WERI-Rb-1 (cell line): ENCODE data around the gene RNU11.
"Not testable (repeated sequence)": the region's sequence is repeated elsewhere in the genome, so short reads cannot be mapped to it uniquely, and the experiment has no call there.

Source experiments
- DNase-seq: peaks from one replicate; pipeline ENCODE4 v3.0.0-alpha.2; 2020
- H3K27ac ChIP-seq: fragments of 250-450 bp; sonication (Bioruptor Pico); 2 replicates; pipeline ENCODE4 v1.5.1; 2020; ENCODE audit warnings: mild to moderate bottlenecking, moderate library complexity
- H3K27me3 ChIP-seq: fragments of 250-450 bp; sonication (Bioruptor Pico); 2 replicates; pipeline ENCODE4 v1.5.1; 2021; ENCODE audit warnings: mild to moderate bottlenecking, low read depth, moderate library complexity; ENCODE audit not compliant: insufficient read depth, severe bottlenecking
- H3K36me3 ChIP-seq: fragments of 250-450 bp; sonication (Bioruptor Pico); 2 replicates; pipeline ENCODE4 v1.5.1; 2020; ENCODE audit warnings: mild to moderate bottlenecking, moderate library complexity
- H3K4me3 ChIP-seq: 2 replicates; pipeline ENCODE4 v1.5.1; 2011; ENCODE audit warnings: low read depth, mild to moderate bottlenecking, control low read depth, low read length
- H3K9me3 ChIP-seq: fragments of 250-450 bp; sonication (Bioruptor Pico); 2 replicates; pipeline ENCODE4 v1.5.1; 2021; ENCODE audit warnings: mild to moderate bottlenecking, moderate library complexity; ENCODE audit not compliant: severe bottlenecking
- TF ChIP-seq, protein P1 (sequence below): IDR thresholded peaks from 2 replicates; pipeline ENCODE4 v1.5.1; 2011; ENCODE audit warnings: low read depth, mild to moderate bottlenecking, control low read depth, inconsistent platforms, low read length

Gene RNU11

GRCh38 chr1:28642847-28643635, 5.4 kb upstream of the RNU11 start, which contains the start of gene TAF12:
TAF12 (minus strand) TSS chr1:28643067; CDS start chr1:28622081, 20,986 bp downstream.
- H3K27ac ChIP-seq, result peak within 1 kb of the TSS; percentile 93
- peak within 1 kb of the TSS; percentile 74 for H3K4me3 ChIP-seq
- DNase-seq, result peak; percentile 92
- TF ChIP-seq, protein P1, sequence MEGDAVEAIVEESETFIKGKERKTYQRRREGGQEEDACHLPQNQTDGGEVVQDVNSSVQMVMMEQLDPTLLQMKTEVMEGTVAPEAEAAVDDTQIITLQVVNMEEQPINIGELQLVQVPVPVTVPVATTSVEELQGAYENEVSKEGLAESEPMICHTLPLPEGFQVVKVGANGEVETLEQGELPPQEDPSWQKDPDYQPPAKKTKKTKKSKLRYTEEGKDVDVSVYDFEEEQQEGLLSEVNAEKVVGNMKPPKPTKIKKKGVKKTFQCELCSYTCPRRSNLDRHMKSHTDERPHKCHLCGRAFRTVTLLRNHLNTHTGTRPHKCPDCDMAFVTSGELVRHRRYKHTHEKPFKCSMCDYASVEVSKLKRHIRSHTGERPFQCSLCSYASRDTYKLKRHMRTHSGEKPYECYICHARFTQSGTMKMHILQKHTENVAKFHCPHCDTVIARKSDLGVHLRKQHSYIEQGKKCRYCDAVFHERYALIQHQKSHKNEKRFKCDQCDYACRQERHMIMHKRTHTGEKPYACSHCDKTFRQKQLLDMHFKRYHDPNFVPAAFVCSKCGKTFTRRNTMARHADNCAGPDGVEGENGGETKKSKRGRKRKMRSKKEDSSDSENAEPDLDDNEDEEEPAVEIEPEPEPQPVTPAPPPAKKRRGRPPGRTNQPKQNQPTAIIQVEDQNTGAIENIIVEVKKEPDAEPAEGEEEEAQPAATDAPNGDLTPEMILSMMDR, result peak; percentile 55
- no peaks in the 10 kb centered on the region for H3K36me3 ChIP-seq
- no peaks in the 10 kb centered on the region for H3K9me3 ChIP-seq
- H3K27me3 ChIP-seq, result no peaks in the 10 kb centered on the region

DNA sequence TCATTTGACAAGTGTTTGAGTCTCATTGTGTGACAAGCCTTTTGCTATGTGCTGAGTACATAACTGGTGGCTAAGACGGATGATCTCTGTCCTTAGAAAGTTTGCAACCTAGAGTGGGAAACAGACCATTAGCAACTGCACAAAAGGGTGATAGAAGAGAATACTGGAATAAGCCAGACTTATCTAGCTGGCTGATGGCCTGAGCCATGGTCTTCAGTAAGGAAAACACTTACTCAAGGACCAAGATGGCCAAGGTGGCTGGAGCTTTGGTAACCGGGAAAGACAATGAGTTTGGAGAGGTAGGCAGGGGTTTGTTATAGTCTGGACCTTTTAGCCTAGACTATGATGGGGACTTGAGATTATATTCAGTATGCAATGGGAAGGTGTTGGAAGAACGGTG, 3.9 kb upstream of the RNU11 start:
- no peaks in the 10 kb centered on the region for H3K9me3 ChIP-seq
- TF ChIP-seq, protein P1, result no peak
- H3K4me3 ChIP-seq, result peak overlapping the region; percentile 74
- no peak for DNase-seq
- peaks cover 3% of the 10 kb centered on the region for H3K27me3 ChIP-seq
- H3K27ac ChIP-seq, result peak overlapping the region; percentile 93
- H3K36me3 ChIP-seq, result no peaks in the 10 kb centered on the region; the same call in 1 of the 2 replicates

DNA sequence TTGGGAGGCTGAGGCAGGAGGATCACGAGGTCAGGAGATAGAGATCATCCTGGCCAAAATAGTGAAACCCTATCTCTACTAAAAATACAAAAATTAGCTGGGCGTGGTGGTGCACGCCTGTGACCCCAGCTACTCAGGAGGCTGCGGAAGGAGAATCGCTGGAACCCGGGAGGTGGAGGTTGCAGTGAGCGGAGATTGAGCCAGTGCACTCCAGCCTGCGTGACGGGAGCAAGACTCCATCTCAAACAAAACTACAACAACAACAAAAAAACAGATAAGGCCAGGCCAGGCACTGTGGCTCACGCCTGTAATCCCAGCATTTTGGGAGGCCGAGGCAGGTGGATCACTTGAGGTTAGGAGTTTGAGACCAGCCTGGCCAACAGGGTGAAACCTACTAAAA, 3.0 kb upstream of the RNU11 start:
- DNase-seq, H3K9me3 ChIP-seq, H3K27me3 ChIP-seq, H3K4me3 ChIP-seq, H3K36me3 ChIP-seq, H3K27ac ChIP-seq: not testable (repeated sequence)

DNA sequence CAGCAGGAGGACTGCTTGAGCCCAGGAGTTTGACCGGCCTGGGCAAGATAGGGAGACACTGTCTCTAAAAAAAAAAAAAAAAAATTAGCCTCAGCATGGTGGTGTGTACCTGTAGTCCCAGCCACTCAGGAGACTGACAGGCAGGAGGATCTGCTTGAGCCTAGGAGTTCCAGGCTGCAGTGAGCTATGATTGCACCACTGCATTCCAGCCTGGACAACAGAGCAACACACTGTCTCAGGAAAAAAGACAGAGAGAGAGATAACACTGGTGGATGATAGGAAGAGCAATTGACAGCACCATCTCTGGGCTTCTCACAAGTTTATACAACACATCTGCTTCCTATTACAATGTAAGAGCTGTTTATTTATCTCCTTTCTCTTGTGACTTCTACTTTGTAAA, 2.4 kb upstream of the RNU11 start:
- Histone ChIP-seq H3K36me3 (no peaks in the 10 kb centered on the region; the same call in 1 of the 2 replicates), H3K27me3 (peaks cover 3% of the 10 kb centered on the region), H3K4me3 (no peak overlapping the region), H3K9me3 (no peaks in the 10 kb centered on the region), H3K27ac (no peak overlapping the region)
- DNase-seq, result no peak
- TF ChIP-seq, protein P1, result no peak

DNA sequence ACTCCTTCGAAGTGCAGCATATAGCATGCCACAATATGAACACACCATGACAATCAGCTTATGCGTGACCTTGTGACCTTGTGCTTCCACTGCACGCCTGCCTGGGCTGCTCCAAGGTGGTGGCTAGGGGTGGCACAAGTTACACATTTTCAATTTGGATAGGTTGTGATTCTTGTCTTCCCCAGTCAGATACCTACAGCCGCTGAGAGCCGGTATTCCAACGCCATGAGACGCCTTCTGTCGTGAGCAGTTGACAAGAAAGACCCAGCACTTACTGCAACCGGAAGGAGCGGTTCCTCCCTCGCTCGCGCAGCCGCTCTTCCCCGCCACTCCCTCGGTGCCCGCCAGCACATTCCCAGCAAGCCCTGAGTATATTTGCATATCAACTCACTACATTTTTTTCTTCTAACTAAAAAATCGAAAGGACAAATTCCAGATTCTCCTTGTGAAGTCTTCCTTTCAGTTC, 359 bp upstream of the RNU11 start:
- DNase-seq, result peak; percentile 94
- Histone ChIP-seq H3K27ac (peak overlapping the region; percentile 100), H3K27me3 (peaks cover 3% of the 10 kb centered on the region), H3K4me3 (peak overlapping the region; percentile 47), H3K36me3 (no peaks in the 10 kb centered on the region; the same call in 1 of the 2 replicates), H3K9me3 (no peaks in the 10 kb centered on the region)
- TF ChIP-seq, protein P1, result no peak

DNA sequence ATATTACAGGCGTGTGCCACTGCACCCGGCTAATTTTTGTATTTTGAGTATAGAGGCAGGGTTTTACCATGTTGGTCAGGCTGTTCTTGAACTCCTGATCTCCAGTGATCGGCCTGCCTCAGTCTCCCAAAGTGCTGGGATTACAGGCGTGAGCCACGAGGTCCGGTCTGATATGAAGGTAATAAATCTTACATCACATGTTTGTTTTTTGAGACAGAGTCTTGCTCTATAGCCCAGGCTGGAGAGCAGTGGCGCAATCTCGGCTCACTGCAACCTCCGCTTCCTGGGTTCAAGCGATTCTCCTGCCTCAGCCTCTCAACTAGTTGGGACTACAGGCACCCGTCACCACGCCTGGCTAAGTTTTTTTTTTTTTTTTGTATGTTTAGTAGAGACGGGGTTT, 4.7 kb downstream of the RNU11 start:
- H3K27me3 ChIP-seq, result not testable (repeated sequence)

DNA sequence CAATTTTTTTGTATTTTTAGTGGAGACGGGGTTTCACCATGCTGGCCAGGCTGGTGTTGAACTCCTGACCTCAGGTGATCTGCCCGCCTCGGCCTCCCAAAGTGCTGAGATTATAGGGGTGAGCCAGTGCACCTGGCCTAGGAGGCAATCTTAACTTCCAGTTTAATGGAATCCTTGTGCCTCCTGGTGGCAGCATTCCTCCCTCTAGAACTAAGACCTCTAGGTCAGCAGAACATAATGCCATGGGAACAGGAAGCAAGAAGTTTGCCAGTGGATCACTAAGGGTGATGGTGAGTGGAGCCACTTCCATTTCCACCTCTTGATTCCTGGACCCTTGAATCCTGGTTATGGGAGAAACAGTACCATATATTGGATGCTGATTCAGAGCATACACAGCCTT, 5.5 kb downstream of the RNU11 start:
- not testable (repeated sequence) for H3K27me3 ChIP-seq, H3K4me3 ChIP-seq, H3K36me3 ChIP-seq, H3K9me3 ChIP-seq, H3K27ac ChIP-seq
- DNase-seq, result peak; percentile 62
- TF ChIP-seq, protein P1, result peak; percentile 52; the same call in 1 of the 2 replicates

More for the DNA sequence above, 4.7 kb downstream of the RNU11 start:
- not testable (repeated sequence) for H3K9me3 ChIP-seq, H3K4me3 ChIP-seq, H3K27ac ChIP-seq, DNase-seq, H3K36me3 ChIP-seq

GRCh38 chr1:28655448-28656311, 7.3 kb downstream of the RNU11 start:
- not testable (repeated sequence) for H3K9me3 ChIP-seq, H3K36me3 ChIP-seq, H3K4me3 ChIP-seq, H3K27me3 ChIP-seq, H3K27ac ChIP-seq, DNase-seq
